Stromal cell of bone marrow (primary cell): ENCODE measurements around the gene ADSS1.

ENCODE experiments used
- DNase-seq: peaks from one replicate; pipeline ENCODE4 v3.0.0-alpha.2; 2012; ENCODE audit warnings: low read depth

Gene ADSS1

DNA sequence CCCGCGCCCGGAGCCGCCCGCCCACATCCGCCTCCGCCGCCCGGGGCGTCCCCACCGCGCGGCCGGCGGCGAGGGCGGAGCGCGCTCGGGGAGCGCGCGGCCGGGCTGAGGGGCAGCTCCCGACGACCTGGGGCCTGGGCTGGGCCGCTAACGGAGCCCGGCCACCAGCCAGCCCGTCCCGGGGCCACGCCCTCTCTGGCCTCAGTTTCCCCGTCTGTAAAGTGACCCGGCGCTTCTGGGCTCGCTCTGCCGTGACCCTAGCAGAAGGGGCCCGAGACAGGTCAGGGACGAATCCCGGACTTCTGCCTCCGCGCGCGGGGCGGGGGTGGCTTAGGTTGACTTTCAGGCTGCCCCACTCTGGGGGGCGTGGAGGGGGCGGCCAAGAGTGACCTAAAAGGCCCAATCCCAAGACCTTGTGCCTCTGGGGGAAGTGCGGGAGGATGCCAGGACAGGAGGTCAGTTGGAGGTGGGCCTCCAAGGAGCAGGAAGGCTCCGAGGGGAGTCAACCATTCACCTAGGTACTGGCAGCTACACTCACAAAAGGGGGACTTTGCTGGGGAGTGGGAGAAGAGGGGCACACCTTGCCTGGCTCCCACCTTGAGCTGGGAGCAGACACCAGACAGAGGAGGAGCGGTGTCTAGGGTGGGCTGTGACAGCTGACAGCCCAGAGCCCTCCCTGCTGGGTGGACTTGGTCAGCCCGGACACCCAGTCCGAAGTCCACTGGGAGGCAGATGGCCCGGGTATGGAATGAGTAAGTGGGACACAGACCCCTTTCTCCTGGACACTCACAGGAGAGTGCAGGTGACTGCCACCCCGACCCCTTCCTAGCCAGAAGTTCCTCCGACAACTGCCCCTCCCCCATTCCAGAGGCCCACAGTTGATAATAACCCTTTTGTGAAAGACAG is 72.0 kb downstream of the ADSS1 start:
- no peak for DNase-seq

DNA sequence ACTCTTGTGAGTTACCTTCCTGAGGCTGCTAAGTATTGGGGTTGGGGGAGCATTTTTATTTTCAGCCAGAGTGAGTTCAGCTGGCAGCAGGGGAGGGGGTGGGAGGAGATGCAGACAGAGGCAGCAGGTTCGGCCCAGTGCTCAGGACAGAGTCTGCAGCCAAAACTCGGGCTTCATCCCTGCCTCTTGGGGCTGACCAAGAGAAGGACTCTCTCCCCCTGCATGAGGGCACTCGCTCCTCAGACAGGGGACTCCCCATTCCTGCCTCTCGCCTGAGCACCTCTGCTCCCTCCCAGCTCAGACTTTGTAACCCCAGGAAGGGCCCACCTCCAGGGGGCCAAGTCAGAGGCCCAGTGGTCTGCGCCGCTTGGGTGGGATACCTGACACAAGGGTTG is 72.7 kb downstream of the ADSS1 start:
- DNase-seq: no peak
